Neural progenitor cell (in vitro differentiated cells): Measurements from ENCODE around the gene CLECL1. TPM values are rescaled to one million over a fixed set of nuclear protein-coding genes. Genes with fewer than 3 reads are reported as not detected.
"Not testable (repeated sequence)": the region's sequence is repeated elsewhere in the genome, so short reads cannot be mapped to it uniquely, and the experiment has no call there.

Experiments used
- DNase-seq: peaks from one replicate; pipeline ENCODE4 v3.0.0-alpha.2; 2016; ENCODE audit warnings: low spot score
- H2AFZ ChIP-seq: fragments of 200-600 bp; sonication (generic); replicated peaks from 2 replicates; pipeline ENCODE4 v1.6.1; 2016; ENCODE audit warnings: antibody characterized with exemption
- H3F3A ChIP-seq: fragments of 200-600 bp; sonication (generic); 2 replicates; pipeline ENCODE4 v1.6.1; 2016; ENCODE audit warnings: antibody characterized with exemption, low read depth
- H3K27ac ChIP-seq: fragments of 200-600 bp; sonication (generic); 2 replicates; pipeline ENCODE4 v1.5.1; 2016; ENCODE audit warnings: mild to moderate bottlenecking
- H3K27me3 ChIP-seq: fragments of 200-600 bp; sonication (generic); 2 replicates; pipeline ENCODE4 v1.6.1; 2016; ENCODE audit warnings: mild to moderate bottlenecking, moderate library complexity
- H3K36me3 ChIP-seq: fragments of 200-600 bp; sonication (generic); 2 replicates; pipeline ENCODE4 v1.5.1; 2016
- H3K4me1 ChIP-seq: fragments of 200-600 bp; sonication (generic); 2 replicates; pipeline ENCODE4 v1.6.1; 2016; ENCODE audit warnings: mixed run types
- H3K4me2 ChIP-seq: fragments of 200-600 bp; sonication (generic); 2 replicates; pipeline ENCODE4 v1.6.1; 2016
- H3K4me3 ChIP-seq: fragments of 200-600 bp; sonication (generic); 2 replicates; pipeline ENCODE4 v1.5.1; 2016
- H3K79me2 ChIP-seq: fragments of 200-600 bp; sonication (generic); 2 replicates; pipeline ENCODE4 v1.6.1; 2016; ENCODE audit warnings: low read depth
- H3K9ac ChIP-seq: fragments of 200-600 bp; sonication (generic); 2 replicates; pipeline ENCODE4 v1.6.1; 2016
- H3K9me3 ChIP-seq: fragments of 200-600 bp; sonication (generic); 2 replicates; pipeline ENCODE4 v1.5.1; 2016; ENCODE audit warnings: low read depth
- H4K20me1 ChIP-seq: fragments of 200-600 bp; sonication (generic); 2 replicates; pipeline ENCODE4 v1.6.1; 2016; ENCODE audit warnings: low read depth
- H3K27ac Mint-ChIP-seq: 3 replicates; pipeline ENCODE4 v1.8.0; 2021; ENCODE audit warnings: mixed read lengths
- H3K27me3 Mint-ChIP-seq: 2 replicates; pipeline ENCODE4 v1.8.0; 2022; ENCODE audit warnings: low read depth, mild to moderate bottlenecking, inconsistent platforms, moderate library complexity, mixed read lengths; ENCODE audit not compliant: insufficient read depth
- H3K36me3 Mint-ChIP-seq: 3 replicates; pipeline ENCODE4 v1.8.0; 2021; ENCODE audit warnings: mixed read lengths
- H3K4me1 Mint-ChIP-seq: 3 replicates; pipeline ENCODE4 v1.8.0; 2021; ENCODE audit warnings: mixed read lengths
- H3K4me3 Mint-ChIP-seq: 3 replicates; pipeline ENCODE4 v1.8.0; 2021; ENCODE audit warnings: mild to moderate bottlenecking, moderate library complexity, mixed read lengths
- H3K9me3 Mint-ChIP-seq: 3 replicates; pipeline ENCODE4 v1.8.0; 2020; ENCODE audit warnings: mixed read lengths
- CTCF ChIP-seq: fragments of 200-600 bp; sonication (generic); IDR thresholded peaks from 2 replicates; pipeline ENCODE4 v1.5.1; 2017; ENCODE audit warnings: antibody characterized with exemption, mild to moderate bottlenecking
- EZH2 ChIP-seq: fragments of 200-600 bp; sonication (generic); IDR thresholded peaks from 2 replicates; pipeline ENCODE4 v1.6.1; 2017; ENCODE audit warnings: antibody characterized with exemption, mild to moderate bottlenecking, moderate library complexity
- EZH2phosphoT487 ChIP-seq: fragments of 200-600 bp; sonication (generic); IDR thresholded peaks from 2 replicates; pipeline ENCODE4 v1.6.1; 2017; ENCODE audit warnings: antibody characterized with exemption
- total RNA-seq: library from RNA; depleted of rRNA; stranded (reverse); fragments of >200 nt; gene quantifications from 2 replicates; pipeline ENCODE4 v1.2.3, GENCODE V29; 2015; ENCODE audit warnings: low replicate concordance

The CLECL1 gene
- total RNA-seq, 1 donor from 2014 or later, result not detected

- TF ChIP-seq CTCF (peak; percentile 91), EZH2 (no peak), EZH2phosphoT487 (no peak)
- H4K20me1 ChIP-seq, result no peaks in the 10 kb centered on the region
- H3K9me3 ChIP-seq, result no peaks in the 10 kb centered on the region
- H3F3A ChIP-seq, result no peaks in the 10 kb centered on the region
- Mint-ChIP-seq H3K4me1 (no peaks in the 10 kb centered on the region), H3K9me3 (peaks cover 5% of the 10 kb centered on the region), H3K36me3 (no peaks in the 10 kb centered on the region), H3K27me3 (peaks cover 2% of the 10 kb centered on the region), H3K4me3 (no peak overlapping the region), H3K27ac (no peak overlapping the region)
- no peak overlapping the region for H3K4me2 ChIP-seq
- no peaks in the 10 kb centered on the region for H3K4me1 ChIP-seq
- no peak overlapping the region for H3K27ac ChIP-seq
- H3K27me3 ChIP-seq, result no peaks in the 10 kb centered on the region
- H3K9ac ChIP-seq, result no peak overlapping the region
- no peaks in the 10 kb centered on the region for H3K79me2 ChIP-seq
- peak overlapping the region; percentile 81 for H2AFZ ChIP-seq
- H3K4me3 ChIP-seq, result no peak overlapping the region
- peak; percentile 72 for DNase-seq
- no peaks in the 10 kb centered on the region for H3K36me3 ChIP-seq
Measured at GRCh38 chr12:9707864-9708808, 24.8 kb downstream of the CLECL1 start.

GRCh38 chr12:9707356-9707755 is 25.5 kb downstream of the CLECL1 start:
- H3K4me3 ChIP-seq, result no peak overlapping the region
- peaks cover 5% of the 10 kb centered on the region for H3K9me3 Mint-ChIP-seq
- DNase-seq, result no peak
- no peaks in the 10 kb centered on the region for H3K4me1 Mint-ChIP-seq
- H3K9ac ChIP-seq, result no peak overlapping the region
- no peaks in the 10 kb centered on the region for H3K36me3 Mint-ChIP-seq
- no peaks in the 10 kb centered on the region for H3K9me3 ChIP-seq
- no peaks in the 10 kb centered on the region for H4K20me1 ChIP-seq
- H3F3A ChIP-seq, result no peaks in the 10 kb centered on the region
- TF ChIP-seq CTCF (no peak), EZH2 (no peak), EZH2phosphoT487 (no peak)
- no peaks in the 10 kb centered on the region for H3K36me3 ChIP-seq
- H3K4me3 Mint-ChIP-seq, result no peak overlapping the region
- H3K79me2 ChIP-seq, result no peaks in the 10 kb centered on the region
- H3K4me1 ChIP-seq, result no peaks in the 10 kb centered on the region
- H3K27me3 ChIP-seq, result no peaks in the 10 kb centered on the region
- H3K4me2 ChIP-seq, result no peak overlapping the region
- H3K27me3 Mint-ChIP-seq, result peaks cover 2% of the 10 kb centered on the region
- no peak overlapping the region for H3K27ac ChIP-seq
- peak overlapping the region; percentile 81 for H2AFZ ChIP-seq
- no peak overlapping the region for H3K27ac Mint-ChIP-seq

- TF ChIP-seq EZH2 (no peak), CTCF (no peak), EZH2phosphoT487 (no peak)
- H3K4me3 ChIP-seq, result no peak overlapping the region
- no peaks in the 10 kb centered on the region for H3F3A ChIP-seq
- no peaks in the 10 kb centered on the region for H3K9me3 ChIP-seq
- Mint-ChIP-seq H3K9me3 (peaks cover 5% of the 10 kb centered on the region), H3K36me3 (no peaks in the 10 kb centered on the region), H3K4me1 (no peaks in the 10 kb centered on the region), H3K27me3 (no peaks in the 10 kb centered on the region), H3K4me3 (no peak overlapping the region), H3K27ac (no peak overlapping the region)
- H3K79me2 ChIP-seq, result no peaks in the 10 kb centered on the region
- H2AFZ ChIP-seq, result no peak overlapping the region
- H3K4me2 ChIP-seq, result no peak overlapping the region
- H4K20me1 ChIP-seq, result no peaks in the 10 kb centered on the region
- H3K9ac ChIP-seq, result no peak overlapping the region
- H3K27me3 ChIP-seq, result no peaks in the 10 kb centered on the region
- no peak overlapping the region for H3K27ac ChIP-seq
- H3K36me3 ChIP-seq, result no peaks in the 10 kb centered on the region
- DNase-seq, result no peak
- H3K4me1 ChIP-seq, result no peaks in the 10 kb centered on the region
Measured at GRCh38 chr12:9706086-9706685, 26.7 kb downstream of the CLECL1 start.

- H3K4me3 ChIP-seq, H3K36me3 ChIP-seq, H3F3A ChIP-seq, H3K27me3 Mint-ChIP-seq, H3K27ac ChIP-seq, DNase-seq, H3K4me2 ChIP-seq, H3K4me1 ChIP-seq, H3K27me3 ChIP-seq, H3K9ac ChIP-seq, H3K9me3 Mint-ChIP-seq, H3K27ac Mint-ChIP-seq, H3K4me1 Mint-ChIP-seq, H3K4me3 Mint-ChIP-seq, H3K79me2 ChIP-seq, H3K9me3 ChIP-seq, H4K20me1 ChIP-seq, H2AFZ ChIP-seq, H3K36me3 Mint-ChIP-seq: not testable (repeated sequence)
Measured at GRCh38 chr12:9704561-9704960, 28.3 kb downstream of the CLECL1 start.
